GM12878 (cell line): ENCODE data around the gene FGFBP1. TPM values are rescaled to one million over a fixed set of nuclear protein-coding genes. Genes with fewer than 3 reads are reported as not detected.

Experiments
- CBFB ChIP-seq: IDR thresholded peaks from 2 replicates; pipeline ENCODE4 v1.6.1; 2016; ENCODE audit warnings: antibody characterized with exemption, low read depth
- E4F1 ChIP-seq: fragments of 450-650 bp; IDR thresholded peaks from 2 replicates; pipeline ENCODE4 v1.6.1; 2018; ENCODE audit warnings: borderline replicate concordance, mild to moderate bottlenecking; ENCODE audit not compliant: partially characterized antibody
- EGR1 ChIP-seq, 2 experiments: IDR thresholded peaks; 1 replicate in 1 of 2; 2 replicates in 1 of 2; pipeline ENCODE4 v1.6.1; 2011 to 2012; ENCODE audit warnings: low read depth in 2 of 2, low read length in 2 of 2, borderline replicate concordance in 1 of 2, mild to moderate bottlenecking in 1 of 2, moderate library complexity in 1 of 2
- NBN ChIP-seq: fragments of 450-650 bp; IDR thresholded peaks from 2 replicates; pipeline ENCODE4 v1.6.1; 2016
- RAD21 ChIP-seq: IDR thresholded peaks from 2 replicates; pipeline ENCODE4 v1.6.1; 2011; ENCODE audit warnings: mild to moderate bottlenecking, low read depth, low read length, moderate library complexity; ENCODE audit not compliant: insufficient read depth
- SUZ12 ChIP-seq: fragments of 200-600 bp; sonication (generic); IDR thresholded peaks from one replicate; pipeline ENCODE4 v1.6.1; 2018; ENCODE audit warnings: antibody characterized with exemption, mild to moderate bottlenecking; ENCODE audit not compliant: unreplicated experiment
- TAF1 ChIP-seq: IDR thresholded peaks from 2 replicates; pipeline ENCODE4 v1.6.1; 2011; ENCODE audit warnings: mild to moderate bottlenecking, low read depth, low read length, borderline replicate concordance
- TARDBP ChIP-seq: IDR thresholded peaks from 2 replicates; pipeline ENCODE4 v1.6.1; 2016; ENCODE audit warnings: borderline replicate concordance
- polyA plus RNA-seq, 11 experiments: library from polyadenylated mRNA; depleted of rRNA in 4 of 11; unstranded in 6 of 11; stranded (reverse) in 5 of 11; fragments of >200 nt; fragmentation: Nextera tagmentation in 4 of 11; fragmentation: Illumina TruSeq in 1 of 11; extraction: Ambion mirVana in 4 of 11; extraction: Trizol in 1 of 11; gene quantifications; 1 replicate in 1 of 11; 2 replicates in 10 of 11; pipeline versions ENCODE4 v1.2.1 to v1.2.3, GENCODE V29; 2011 to 2016; ENCODE audit warnings: inconsistent platforms in 2 of 11, missing spikeins in 2 of 11, low read depth in 1 of 11
- total RNA-seq, 4 experiments: library from RNA; depleted of rRNA in 3 of 4; stranded (reverse); fragments of >200 nt in 3 of 4; fragmentation: Illumina TruSeq in 1 of 4; extraction: Trizol in 1 of 4; gene quantifications; 2 replicates each; pipeline versions ENCODE4 v1.2.1 to v1.2.3, GENCODE V29; 2013 to 2021
- TF ChIP-seq, protein P1 (sequence below): fragments of 450-650 bp; formaldehyde crosslinking; IDR thresholded peaks from 2 replicates; pipeline ENCODE4 v1.5.0; 2022; ENCODE audit warnings: mild to moderate bottlenecking, missing genetic modification characterization
- TF ChIP-seq, protein P2 (sequence below): IDR thresholded peaks from 2 replicates; pipeline ENCODE4 v1.6.1; 2011; ENCODE audit warnings: low read depth, mild to moderate bottlenecking, low read length, moderate library complexity, borderline replicate concordance; ENCODE audit errors: extremely low read depth

FGFBP1 gene
- total and polyA plus RNA-seq, 10 of the 15 experiments (the other 5 are each of a cell fraction or from before 2014, with no cell fraction given) = 0.09 to 0.11 (median 0.09) TPM; not detected in 7

DNA sequence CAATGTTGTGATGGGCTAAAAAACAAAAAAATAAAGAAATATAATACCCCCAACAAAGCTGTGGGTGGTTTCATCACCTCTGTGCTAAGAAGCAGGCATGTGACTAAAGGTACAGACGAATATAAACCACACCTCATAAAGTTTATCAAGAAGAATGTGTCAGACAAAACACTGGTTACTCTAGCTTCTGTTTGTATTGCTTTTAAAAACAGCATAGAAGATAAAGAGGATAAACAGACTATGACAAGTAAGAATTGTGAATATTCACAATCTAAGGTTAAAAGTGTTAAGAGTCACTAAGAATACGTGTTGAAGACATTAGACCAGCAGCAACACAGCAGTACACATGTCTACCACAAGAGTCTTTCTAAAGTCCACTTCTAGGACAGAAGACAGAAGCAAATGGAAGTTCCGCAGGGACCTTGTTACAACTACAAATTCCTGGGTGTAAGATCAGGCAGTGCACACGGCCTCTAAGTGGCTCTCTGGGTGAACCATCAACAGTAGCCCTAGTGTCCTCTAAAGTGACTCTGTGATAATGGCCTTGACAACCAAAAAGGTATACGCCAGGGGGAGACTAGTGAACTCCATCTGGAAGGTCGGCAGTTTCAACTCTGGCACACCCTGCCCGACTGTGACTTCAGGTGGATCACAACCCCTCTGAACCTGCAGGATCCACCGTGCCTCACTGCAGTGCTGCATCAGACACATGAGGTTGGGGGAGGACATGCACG is 32.7 kb upstream of the FGFBP1 start (continued):
- TF ChIP-seq, protein P1, sequence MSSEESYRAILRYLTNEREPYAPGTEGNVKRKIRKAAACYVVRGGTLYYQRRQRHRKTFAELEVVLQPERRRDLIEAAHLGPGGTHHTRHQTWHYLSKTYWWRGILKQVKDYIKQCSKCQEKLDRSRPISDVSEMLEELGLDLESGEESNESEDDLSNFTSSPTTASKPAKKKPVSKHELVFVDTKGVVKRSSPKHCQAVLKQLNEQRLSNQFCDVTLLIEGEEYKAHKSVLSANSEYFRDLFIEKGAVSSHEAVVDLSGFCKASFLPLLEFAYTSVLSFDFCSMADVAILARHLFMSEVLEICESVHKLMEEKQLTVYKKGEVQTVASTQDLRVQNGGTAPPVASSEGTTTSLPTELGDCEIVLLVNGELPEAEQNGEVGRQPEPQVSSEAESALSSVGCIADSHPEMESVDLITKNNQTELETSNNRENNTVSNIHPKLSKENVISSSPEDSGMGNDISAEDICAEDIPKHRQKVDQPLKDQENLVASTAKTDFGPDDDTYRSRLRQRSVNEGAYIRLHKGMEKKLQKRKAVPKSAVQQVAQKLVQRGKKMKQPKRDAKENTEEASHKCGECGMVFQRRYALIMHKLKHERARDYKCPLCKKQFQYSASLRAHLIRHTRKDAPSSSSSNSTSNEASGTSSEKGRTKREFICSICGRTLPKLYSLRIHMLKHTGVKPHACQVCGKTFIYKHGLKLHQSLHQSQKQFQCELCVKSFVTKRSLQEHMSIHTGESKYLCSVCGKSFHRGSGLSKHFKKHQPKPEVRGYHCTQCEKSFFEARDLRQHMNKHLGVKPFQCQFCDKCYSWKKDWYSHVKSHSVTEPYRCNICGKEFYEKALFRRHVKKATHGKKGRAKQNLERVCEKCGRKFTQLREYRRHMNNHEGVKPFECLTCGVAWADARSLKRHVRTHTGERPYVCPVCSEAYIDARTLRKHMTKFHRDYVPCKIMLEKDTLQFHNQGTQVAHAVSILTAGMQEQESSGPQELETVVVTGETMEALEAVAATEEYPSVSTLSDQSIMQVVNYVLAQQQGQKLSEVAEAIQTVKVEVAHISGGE (CRISPR knock-in tag) = no peak
- TF ChIP-seq SUZ12 (no peak), NBN (no peak), RAD21 (no peak), TAF1 (no peak), EGR1 (IDR thresholded peaks at IDR 0.05; ENCODE audit: borderline replicate concordance in 1 of 2, low read depth in 2 of 2, low read length in 2 of 2) (no peak), E4F1 (no peak), TARDBP (no peak), CBFB (no peak)
- TF ChIP-seq, protein P2, sequence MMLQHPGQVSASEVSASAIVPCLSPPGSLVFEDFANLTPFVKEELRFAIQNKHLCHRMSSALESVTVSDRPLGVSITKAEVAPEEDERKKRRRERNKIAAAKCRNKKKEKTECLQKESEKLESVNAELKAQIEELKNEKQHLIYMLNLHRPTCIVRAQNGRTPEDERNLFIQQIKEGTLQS = no peak
